OCI-LY1 (cell line): ENCODE measurements around the gene CTXND2.
"Not testable (repeated sequence)": the region's sequence is repeated elsewhere in the genome, so short reads cannot be mapped to it uniquely, and the experiment has no call there.

ENCODE experiments used
- EZH2 ChIP-seq: fragments of 200-600 bp; sonication (generic), shearing (Covaris generic); IDR thresholded peaks from 2 replicates; pipeline ENCODE4 v1.8.0; 2017; ENCODE audit warnings: borderline replicate concordance, mixed run types, mild to moderate bottlenecking, antibody characterized with exemption, low read length, moderate library complexity, mixed read lengths
- TF ChIP-seq, protein P1 (sequence below): fragments of 200-600 bp; sonication (generic), shearing (Covaris generic); IDR thresholded peaks from 2 replicates; pipeline ENCODE4 v1.5.1; 2017; ENCODE audit warnings: mild to moderate bottlenecking, antibody characterized with exemption, low read length, moderate library complexity, mixed read lengths

DNA sequence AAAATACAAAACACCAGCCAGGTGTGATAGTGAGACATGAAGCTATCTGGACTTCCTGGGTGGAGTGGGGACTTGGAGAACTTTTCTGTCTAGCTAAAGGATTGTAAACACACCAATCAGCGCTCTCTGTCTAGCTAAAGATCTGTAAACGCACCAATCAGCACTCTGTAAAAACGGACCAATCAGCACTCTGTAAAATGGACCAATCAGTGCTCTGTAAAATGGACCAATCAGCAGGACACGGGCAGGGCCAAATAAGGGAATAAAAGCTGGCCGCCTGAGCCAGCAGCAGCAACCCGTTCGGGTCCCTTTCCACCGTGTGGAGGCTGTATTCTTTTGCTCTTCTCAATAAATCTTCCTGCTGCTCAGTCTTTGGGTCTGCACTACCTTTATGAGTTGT lies 12.9 kb downstream of the CTXND2 start:
- TF ChIP-seq, protein P1, sequence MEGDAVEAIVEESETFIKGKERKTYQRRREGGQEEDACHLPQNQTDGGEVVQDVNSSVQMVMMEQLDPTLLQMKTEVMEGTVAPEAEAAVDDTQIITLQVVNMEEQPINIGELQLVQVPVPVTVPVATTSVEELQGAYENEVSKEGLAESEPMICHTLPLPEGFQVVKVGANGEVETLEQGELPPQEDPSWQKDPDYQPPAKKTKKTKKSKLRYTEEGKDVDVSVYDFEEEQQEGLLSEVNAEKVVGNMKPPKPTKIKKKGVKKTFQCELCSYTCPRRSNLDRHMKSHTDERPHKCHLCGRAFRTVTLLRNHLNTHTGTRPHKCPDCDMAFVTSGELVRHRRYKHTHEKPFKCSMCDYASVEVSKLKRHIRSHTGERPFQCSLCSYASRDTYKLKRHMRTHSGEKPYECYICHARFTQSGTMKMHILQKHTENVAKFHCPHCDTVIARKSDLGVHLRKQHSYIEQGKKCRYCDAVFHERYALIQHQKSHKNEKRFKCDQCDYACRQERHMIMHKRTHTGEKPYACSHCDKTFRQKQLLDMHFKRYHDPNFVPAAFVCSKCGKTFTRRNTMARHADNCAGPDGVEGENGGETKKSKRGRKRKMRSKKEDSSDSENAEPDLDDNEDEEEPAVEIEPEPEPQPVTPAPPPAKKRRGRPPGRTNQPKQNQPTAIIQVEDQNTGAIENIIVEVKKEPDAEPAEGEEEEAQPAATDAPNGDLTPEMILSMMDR, result not testable (repeated sequence)
- not testable (repeated sequence) for TF ChIP-seq EZH2
